Mesenchymal stem cell (in vitro differentiated cells and primary cell): Measurements from ENCODE around the gene SLC39A12.

Experiments
- DNase-seq: peaks from one replicate; pipeline ENCODE4 v3.0.0-alpha.2; 2013
- H2AFZ ChIP-seq: one replicate; pipeline ENCODE4 v1.6.1; 2013; ENCODE audit warnings: low read depth, mild to moderate bottlenecking, control low read depth, inconsistent platforms, low read length, moderate library complexity
- H2AK5ac ChIP-seq: 2 replicates; pipeline ENCODE4 v1.6.1; 2013; ENCODE audit warnings: low read length, moderate library complexity, mild to moderate bottlenecking, inconsistent platforms; ENCODE audit not compliant: severe bottlenecking
- H2BK120ac ChIP-seq: one replicate; pipeline ENCODE4 v1.6.1; 2013; ENCODE audit warnings: low read depth, mild to moderate bottlenecking, inconsistent platforms, low read length, moderate library complexity
- H2BK12ac ChIP-seq, 2 experiments: one replicate each; pipeline ENCODE4 v1.6.1; 2013; ENCODE audit warnings: inconsistent platforms in 2 of 2, low read length in 2 of 2, mild to moderate bottlenecking in 2 of 2, moderate library complexity in 2 of 2, control low read depth in 1 of 2
- H2BK15ac ChIP-seq: one replicate; pipeline ENCODE4 v1.6.1; 2013; ENCODE audit warnings: mild to moderate bottlenecking, low read depth, inconsistent platforms; ENCODE audit not compliant: poor library complexity, severe bottlenecking
- H2BK5ac ChIP-seq: 2 replicates; pipeline ENCODE4 v1.6.1; 2013; ENCODE audit warnings: low read depth, mild to moderate bottlenecking, low read length, control low read depth, inconsistent platforms; ENCODE audit not compliant: poor library complexity, severe bottlenecking
- H3K14ac ChIP-seq, 2 experiments: one replicate each; pipeline ENCODE4 v1.6.1; 2013; ENCODE audit warnings: inconsistent platforms in 2 of 2, low read length in 2 of 2, control low read depth in 1 of 2, mild to moderate bottlenecking in 1 of 2, moderate library complexity in 1 of 2
- H3K18ac ChIP-seq, 2 experiments: one replicate each; pipeline ENCODE4 v1.6.1; 2013; ENCODE audit warnings: inconsistent platforms in 2 of 2, low read length in 2 of 2, control low read depth in 1 of 2, low read depth in 1 of 2, mild to moderate bottlenecking in 1 of 2
- H3K23ac ChIP-seq, 2 experiments: one replicate each; pipeline ENCODE4 v1.6.1; 2013; ENCODE audit warnings: inconsistent platforms in 2 of 2, low read length in 2 of 2, mild to moderate bottlenecking in 2 of 2, moderate library complexity in 2 of 2, control low read depth in 1 of 2
- H3K27ac ChIP-seq: 2 replicates; pipeline ENCODE4 v1.5.1; 2013; ENCODE audit warnings: mild to moderate bottlenecking, moderate library complexity, low read length, control low read depth, inconsistent platforms; ENCODE audit not compliant: poor library complexity, severe bottlenecking
- H3K27me3 ChIP-seq, 2 experiments: 2 replicates each; pipeline versions ENCODE4 v1.6.1 to v1.7.0; 2013; ENCODE audit warnings: low read length in 2 of 2, mild to moderate bottlenecking in 2 of 2, moderate library complexity in 2 of 2, control low read depth in 1 of 2, inconsistent platforms in 1 of 2; ENCODE audit not compliant: control insufficient read depth in 1 of 2, insufficient read depth in 1 of 2
- H3K36me3 ChIP-seq, 2 experiments: 2 replicates each; pipeline versions ENCODE4 v1.6.1 to v1.7.0; 2013; ENCODE audit warnings: low read length in 2 of 2, control low read depth in 1 of 2, inconsistent platforms in 1 of 2, low read depth in 1 of 2, mild to moderate bottlenecking in 1 of 2; ENCODE audit not compliant: insufficient read depth in 2 of 2, control insufficient read depth in 1 of 2
- H3K4ac ChIP-seq, 2 experiments: one replicate each; pipeline ENCODE4 v1.6.1; 2013; ENCODE audit warnings: inconsistent platforms in 2 of 2, low read length in 2 of 2, mild to moderate bottlenecking in 2 of 2, moderate library complexity in 2 of 2, control low read depth in 1 of 2, low read depth in 1 of 2
- H3K4me1 ChIP-seq: 2 replicates; pipeline ENCODE4 v1.6.1; 2013; ENCODE audit warnings: low read depth, low read length, control low read depth; ENCODE audit not compliant: control insufficient read depth, insufficient read depth
- H3K4me2 ChIP-seq: 2 replicates; pipeline ENCODE4 v1.6.1; 2013; ENCODE audit warnings: low read length, mild to moderate bottlenecking, inconsistent platforms; ENCODE audit not compliant: poor library complexity, severe bottlenecking
- H3K4me3 ChIP-seq, 2 experiments: 2 replicates each; pipeline versions ENCODE4 v1.5.1 to v1.7.0; 2013; ENCODE audit warnings: low read length in 2 of 2, mild to moderate bottlenecking in 2 of 2, control low read depth in 1 of 2, low read depth in 1 of 2; ENCODE audit not compliant: insufficient read depth in 1 of 2
- H3K79me1 ChIP-seq: replicated peaks from 2 replicates; pipeline ENCODE4 v1.6.1; 2013; ENCODE audit warnings: mild to moderate bottlenecking, control low read depth, low read length, inconsistent platforms; ENCODE audit not compliant: poor library complexity, severe bottlenecking
- H3K9ac ChIP-seq: 2 replicates; pipeline ENCODE4 v1.7.0; 2013; ENCODE audit warnings: mild to moderate bottlenecking, low read length, moderate library complexity
- H3K9me3 ChIP-seq: 2 replicates; pipeline ENCODE4 v1.7.0; 2013; ENCODE audit warnings: mild to moderate bottlenecking, low read length; ENCODE audit not compliant: control insufficient read depth
- H4K8ac ChIP-seq: one replicate; pipeline ENCODE4 v1.6.1; 2013; ENCODE audit warnings: inconsistent platforms, mild to moderate bottlenecking, low read length, moderate library complexity
- H4K91ac ChIP-seq: one replicate; pipeline ENCODE4 v1.6.1; 2013; ENCODE audit warnings: mild to moderate bottlenecking, low read length, inconsistent platforms
- WGBS: methylation state at CpG from one replicate; pipeline ENCODE4 v1.1.7; 2013; ENCODE audit warnings: mixed read lengths; 5-methylcytosine and 5-hydroxymethylcytosine counted together

SLC39A12 gene

DNA sequence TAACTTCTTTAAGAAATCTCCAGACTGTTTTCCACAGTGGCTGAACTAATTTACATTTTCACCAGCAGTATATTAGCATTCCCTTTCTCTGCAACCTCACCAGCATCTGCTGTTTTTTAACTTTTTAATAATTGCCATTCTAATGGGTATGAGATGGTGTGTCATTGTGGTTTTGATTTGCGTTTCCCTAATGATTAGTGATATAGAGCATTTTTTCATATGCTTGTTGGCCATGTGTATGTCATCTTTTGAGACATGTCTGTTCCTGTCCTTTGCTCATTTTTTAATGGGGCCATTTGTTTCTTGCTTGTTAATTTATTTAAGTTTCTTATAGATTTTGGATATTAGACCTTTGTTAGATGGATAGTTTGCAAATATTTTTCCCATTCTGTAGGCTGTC, 68.8 kb downstream of the SLC39A12 start:
- no peak overlapping the region for H3K4me2 ChIP-seq
- H3K4ac ChIP-seq = no peak overlapping the region
- H3K14ac ChIP-seq = no peak overlapping the region
- no peaks in the 10 kb centered on the region for H3K4me1 ChIP-seq
- H2BK5ac ChIP-seq = no peak overlapping the region
- H2BK120ac ChIP-seq = no peak overlapping the region
- peaks cover 20% of the 10 kb centered on the region for H3K9me3 ChIP-seq
- H4K8ac ChIP-seq = no peak overlapping the region
- no peak overlapping the region for H3K23ac ChIP-seq
- no peak overlapping the region for H2BK15ac ChIP-seq
- 87% methylated on average over 1 of the region's 1 CpG for WGBS
- no peaks in the 10 kb centered on the region for H3K79me1 ChIP-seq
- no peak overlapping the region for H4K91ac ChIP-seq
- no peak overlapping the region for H2AFZ ChIP-seq
- H3K36me3 ChIP-seq = no peaks in the 10 kb centered on the region
- H3K9ac ChIP-seq = no peak overlapping the region
- no peak overlapping the region for H3K4me3 ChIP-seq
- H3K27me3 ChIP-seq = no peaks in the 10 kb centered on the region
- H3K18ac ChIP-seq = no peak overlapping the region
- H2BK12ac ChIP-seq = no peak overlapping the region
- no peak for DNase-seq
- H3K27ac ChIP-seq = no peak overlapping the region
- H2AK5ac ChIP-seq = no peak overlapping the region

DNA sequence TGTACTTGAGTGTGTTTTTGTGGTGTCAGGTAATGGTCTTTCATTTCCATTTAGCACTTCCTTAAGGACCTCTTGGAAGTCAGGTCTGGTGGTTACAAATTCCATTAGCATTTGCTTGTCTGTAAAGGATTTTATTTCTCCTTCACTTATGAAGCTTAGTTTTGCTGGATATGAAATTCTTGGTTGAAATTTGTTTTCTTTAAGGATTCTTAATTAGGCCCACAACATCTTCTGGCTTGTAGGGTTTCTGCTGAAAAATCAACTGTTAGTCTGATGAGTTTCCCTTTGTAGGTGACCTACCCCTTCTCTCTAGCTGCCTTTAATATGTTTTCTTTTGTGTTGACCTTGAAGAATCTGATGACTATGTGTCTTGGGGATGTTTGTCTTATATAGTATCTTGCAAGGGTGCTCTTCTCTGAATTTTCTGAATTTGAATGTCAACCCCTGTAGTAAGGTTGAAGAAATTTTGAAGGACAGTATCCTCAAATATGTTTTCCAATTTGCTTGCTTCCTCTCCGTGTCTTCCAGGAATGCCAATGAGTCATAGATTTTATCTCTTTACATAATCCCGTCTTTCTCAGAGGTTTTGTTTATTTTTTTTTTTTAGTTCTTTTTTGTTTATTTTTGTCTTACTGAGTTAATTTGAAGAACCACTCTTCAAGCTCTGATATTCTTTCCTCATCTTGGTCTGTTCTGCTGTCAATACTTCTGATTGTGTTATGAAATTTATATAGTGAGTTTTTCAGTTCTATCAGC, 70.2 kb downstream of the SLC39A12 start:
- WGBS = no CpG with 5 or more reads among the region's 2 CpGs
- no peak overlapping the region for H4K8ac ChIP-seq
- H2BK12ac ChIP-seq = no peak overlapping the region

DNA sequence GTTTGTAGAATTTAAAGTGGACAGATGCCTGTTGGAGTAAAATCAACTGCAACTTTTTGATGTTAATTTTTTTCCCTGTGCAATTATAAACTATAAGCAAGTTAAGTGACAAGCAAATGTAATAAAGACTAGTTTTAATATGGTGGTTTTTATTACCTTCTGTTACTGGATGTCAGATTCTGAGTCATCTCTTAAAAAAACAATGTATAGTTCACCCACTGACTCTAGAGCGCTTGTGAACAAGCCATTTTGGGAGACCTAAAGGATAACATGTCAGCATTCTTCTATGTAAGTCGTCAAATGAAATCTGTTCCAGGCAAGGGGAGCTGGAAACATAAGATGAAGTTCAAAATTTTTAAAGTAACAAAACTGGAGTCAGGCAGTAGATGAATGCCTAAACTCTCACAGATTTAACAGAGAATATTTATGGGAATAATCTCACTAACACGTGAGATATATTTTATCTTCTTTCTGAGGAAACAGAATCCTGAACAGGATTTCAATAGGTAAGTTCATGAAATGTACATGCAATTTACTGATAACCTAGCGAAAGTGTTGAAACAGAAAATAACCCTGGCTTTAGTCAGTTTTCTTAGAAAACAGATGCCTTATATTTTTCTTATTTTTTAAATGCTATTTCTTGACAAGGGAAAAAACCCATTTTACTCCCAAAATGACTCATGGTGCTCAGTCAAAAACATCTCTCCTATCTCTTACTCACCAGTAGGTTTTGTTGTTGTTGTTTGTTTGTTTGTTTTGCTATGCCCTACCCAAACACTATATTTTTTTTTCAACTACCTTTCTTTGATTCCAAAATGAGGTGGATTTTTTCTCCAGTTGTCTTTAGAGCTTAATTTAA, 91.7 kb downstream of the SLC39A12 start:
- Histone ChIP-seq H3K36me3 (no peaks in the 10 kb centered on the region), H2BK120ac (no peak overlapping the region), H3K9ac (no peak overlapping the region), H3K23ac (no peak overlapping the region), H3K14ac (no peak overlapping the region), H4K8ac (no peak overlapping the region), H3K4me2 (no peak overlapping the region), H3K79me1 (no peaks in the 10 kb centered on the region), H3K27ac (no peak overlapping the region), H3K4ac (no peak overlapping the region), H4K91ac (no peak overlapping the region), H2BK5ac (no peak overlapping the region), H3K4me3 (no peak overlapping the region), H3K4me1 (peaks cover 5% of the 10 kb centered on the region), H2BK15ac (no peak overlapping the region), H3K18ac (no peak overlapping the region), H2BK12ac (no peak overlapping the region), H2AFZ (no peak overlapping the region), H2AK5ac (no peak overlapping the region), H3K27me3 (no peaks in the 10 kb centered on the region), H3K9me3 (no peaks in the 10 kb centered on the region)
- peak; percentile 10 for DNase-seq
- 23% methylated on average over 2 of the region's 4 CpGs for WGBS

More for the DNA sequence above, 70.2 kb downstream of the SLC39A12 start:
- Histone ChIP-seq H3K4me2 (no peak overlapping the region), H3K4me3 (no peak overlapping the region), H3K14ac (no peak overlapping the region), H3K9me3 (peaks cover 25% of the 10 kb centered on the region), H3K4ac (no peak overlapping the region), H2AK5ac (no peak overlapping the region), H3K36me3 (no peaks in the 10 kb centered on the region), H3K4me1 (no peaks in the 10 kb centered on the region), H2AFZ (no peak overlapping the region), H3K27me3 (no peaks in the 10 kb centered on the region), H3K23ac (no peak overlapping the region), H2BK120ac (no peak overlapping the region), H2BK15ac (no peak overlapping the region), H2BK5ac (no peak overlapping the region), H3K18ac (no peak overlapping the region), H3K9ac (no peak overlapping the region), H3K79me1 (no peaks in the 10 kb centered on the region), H3K27ac (no peak overlapping the region), H4K91ac (no peak overlapping the region)
- peak; percentile 30 for DNase-seq

DNA sequence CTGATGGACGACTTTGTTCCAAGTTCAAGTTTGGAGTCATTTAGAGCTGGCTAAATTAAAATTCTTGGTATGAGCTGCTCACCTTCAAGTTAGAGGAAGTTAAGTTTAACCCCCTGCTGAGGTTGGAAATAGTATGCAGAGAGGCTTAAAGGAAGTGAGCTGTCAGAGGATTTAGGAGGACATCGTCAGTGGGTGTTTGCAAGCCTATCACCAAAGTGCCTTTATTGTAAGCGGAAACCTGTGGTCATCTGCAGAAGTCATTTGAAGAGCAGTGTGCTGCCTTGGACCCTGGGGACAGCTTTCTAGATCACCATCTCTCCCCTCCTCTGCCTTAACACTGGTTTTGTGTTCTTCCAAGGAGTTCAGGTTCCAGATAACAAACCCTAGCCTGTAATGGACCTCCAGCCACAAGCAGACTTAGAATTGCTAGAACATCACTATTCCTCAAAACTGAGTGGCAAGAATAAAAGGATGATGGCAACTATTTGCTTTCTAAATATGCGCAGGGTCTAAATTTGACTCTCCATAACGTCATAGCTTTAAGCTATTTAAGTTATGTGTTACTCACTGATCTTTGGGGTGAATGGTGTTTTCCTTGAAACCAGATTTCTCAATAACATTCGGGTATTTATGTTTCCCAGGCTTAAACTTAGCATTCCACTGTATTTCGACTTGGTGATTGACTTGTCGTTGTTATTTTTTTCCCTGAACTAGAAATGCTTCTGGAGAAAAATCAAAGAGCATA, 93.4 kb downstream of the SLC39A12 start:
- WGBS = 67% methylated on average over 7 of the region's 8 CpGs
- DNase-seq = peak; percentile 68
- no peak overlapping the region for H3K4ac ChIP-seq

More for the DNA sequence above, 93.4 kb downstream of the SLC39A12 start:
- no peak overlapping the region for H2BK15ac ChIP-seq
- H3K36me3 ChIP-seq = no peaks in the 10 kb centered on the region
- H3K27ac ChIP-seq = no peak overlapping the region
- H3K18ac ChIP-seq = no peak overlapping the region
- H4K8ac ChIP-seq = no peak overlapping the region
- no peak overlapping the region for H3K14ac ChIP-seq
- H2BK12ac ChIP-seq = peak overlapping the region in 1 of 2 experiments; percentile 38
- H2AK5ac ChIP-seq = no peak overlapping the region
- no peak overlapping the region for H4K91ac ChIP-seq
- H3K27me3 ChIP-seq = no peaks in the 10 kb centered on the region
- no peak overlapping the region for H2BK120ac ChIP-seq
- no peaks in the 10 kb centered on the region for H3K9me3 ChIP-seq
- peaks cover 5% of the 10 kb centered on the region for H3K4me1 ChIP-seq
- no peak overlapping the region for H3K9ac ChIP-seq
- H3K79me1 ChIP-seq = no peaks in the 10 kb centered on the region
- no peak overlapping the region for H2AFZ ChIP-seq
- H3K23ac ChIP-seq = no peak overlapping the region
- no peak overlapping the region for H2BK5ac ChIP-seq
- no peak overlapping the region for H3K4me2 ChIP-seq
- H3K4me3 ChIP-seq = no peak overlapping the region
